Measurements from ENCODE around the gene VWF.

DNA sequence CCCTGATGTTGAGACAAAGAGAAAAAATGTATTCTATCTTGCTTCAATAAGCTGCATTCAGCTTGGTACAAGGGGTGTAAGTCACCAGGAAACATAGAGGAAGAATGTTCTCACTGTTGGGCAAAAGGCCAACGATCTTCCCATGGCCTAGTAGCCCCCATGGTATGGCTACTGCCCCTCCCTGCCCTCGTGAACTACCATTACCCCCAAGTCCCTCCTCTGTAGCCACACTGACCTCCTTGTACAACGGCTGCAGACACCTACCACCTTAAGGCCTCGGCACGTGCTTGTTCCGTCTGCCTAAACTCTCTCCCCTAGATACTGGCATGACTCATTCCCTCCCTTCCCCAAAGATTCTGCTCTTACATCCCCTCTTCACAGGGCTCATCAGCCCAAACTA lies 97.5 kb downstream of the VWF start:
- TF ChIP-seq, protein P1, sequence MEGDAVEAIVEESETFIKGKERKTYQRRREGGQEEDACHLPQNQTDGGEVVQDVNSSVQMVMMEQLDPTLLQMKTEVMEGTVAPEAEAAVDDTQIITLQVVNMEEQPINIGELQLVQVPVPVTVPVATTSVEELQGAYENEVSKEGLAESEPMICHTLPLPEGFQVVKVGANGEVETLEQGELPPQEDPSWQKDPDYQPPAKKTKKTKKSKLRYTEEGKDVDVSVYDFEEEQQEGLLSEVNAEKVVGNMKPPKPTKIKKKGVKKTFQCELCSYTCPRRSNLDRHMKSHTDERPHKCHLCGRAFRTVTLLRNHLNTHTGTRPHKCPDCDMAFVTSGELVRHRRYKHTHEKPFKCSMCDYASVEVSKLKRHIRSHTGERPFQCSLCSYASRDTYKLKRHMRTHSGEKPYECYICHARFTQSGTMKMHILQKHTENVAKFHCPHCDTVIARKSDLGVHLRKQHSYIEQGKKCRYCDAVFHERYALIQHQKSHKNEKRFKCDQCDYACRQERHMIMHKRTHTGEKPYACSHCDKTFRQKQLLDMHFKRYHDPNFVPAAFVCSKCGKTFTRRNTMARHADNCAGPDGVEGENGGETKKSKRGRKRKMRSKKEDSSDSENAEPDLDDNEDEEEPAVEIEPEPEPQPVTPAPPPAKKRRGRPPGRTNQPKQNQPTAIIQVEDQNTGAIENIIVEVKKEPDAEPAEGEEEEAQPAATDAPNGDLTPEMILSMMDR (IDR thresholded peaks at IDR 0.05), result no peak
- no peak for TF ChIP-seq POLR2A (IDR thresholded peaks at IDR 0.05)
- TF ChIP-seq POLR2AphosphoS5 (IDR thresholded peaks at IDR 0.05), result no peak
- no peak for TF ChIP-seq EP300 (IDR thresholded peaks at IDR 0.05)

Data from upper lobe of left lung (tissue), 4 donors.